T-helper 2 cell treated with Interferon-gamma antibody and Interleukin-4, amounts not matched to agents 100 ng/mL and 5 ng/mL, for 36 hours (primary cell): ENCODE data around the gene KIAA0586. TPM values are rescaled to one million over a fixed set of nuclear protein-coding genes. Genes with fewer than 3 reads are reported as not detected.
"Not testable (repeated sequence)": the region's sequence is repeated elsewhere in the genome, so short reads cannot be mapped to it uniquely, and the experiment has no call there.

Source experiments
- intact Hi-C: fragments of 100-400 bp; cut with micrococcal nuclease; formaldehyde crosslinking; loops from one replicate; pipeline ENCODE4 v1.15.1; 2023
- total RNA-seq: library from RNA; stranded (reverse); gene quantifications from 2 replicates; pipeline ENCODE4 v1.2.3, GENCODE V29; 2022

KIAA0586 gene
- total RNA-seq, 1 donor from 2014 or later, result 24.9 TPM

- intact Hi-C loops, result no loop called here
Observed at GRCh38 chr14:58460772-58461171, 33.3 kb downstream of the KIAA0586 start.

- intact Hi-C loops, result no loop called here
Observed at GRCh38 chr14:58463147-58463546, 35.6 kb downstream of the KIAA0586 start.

GRCh38 chr14:58464652-58465051 is 37.1 kb downstream of the KIAA0586 start:
- intact Hi-C loops, result no loop called here

GRCh38 chr14:58465421-58465820 is 37.9 kb downstream of the KIAA0586 start:
- intact Hi-C loops, result no loop called here

DNA sequence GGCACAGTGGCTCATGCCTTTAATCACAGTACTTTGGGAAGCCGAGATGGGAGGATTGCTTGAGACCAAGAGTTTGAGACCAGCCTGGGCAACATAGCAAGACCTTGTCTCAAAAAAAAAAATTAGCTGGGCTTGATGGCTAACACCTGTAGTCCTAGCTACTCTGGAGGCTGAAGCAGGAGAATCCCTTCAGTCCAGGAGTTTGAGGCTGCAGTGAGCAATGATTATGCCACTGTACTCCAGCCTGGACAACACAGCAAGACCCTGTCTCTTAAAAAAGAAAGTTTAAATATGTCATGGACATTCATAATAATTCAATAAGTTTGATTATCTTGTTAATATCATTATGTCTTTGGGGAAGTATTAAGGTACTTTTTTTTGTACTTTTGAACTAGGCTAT is 38.9 kb downstream of the KIAA0586 start:
- intact Hi-C loops, result no loop called here

- intact Hi-C loops, result no loop called here
Observed at GRCh38 chr14:58467575-58467974, 40.1 kb downstream of the KIAA0586 start.

GRCh38 chr14:58469309-58469708 is 41.8 kb downstream of the KIAA0586 start:
- intact Hi-C loops, result no loop called here

DNA sequence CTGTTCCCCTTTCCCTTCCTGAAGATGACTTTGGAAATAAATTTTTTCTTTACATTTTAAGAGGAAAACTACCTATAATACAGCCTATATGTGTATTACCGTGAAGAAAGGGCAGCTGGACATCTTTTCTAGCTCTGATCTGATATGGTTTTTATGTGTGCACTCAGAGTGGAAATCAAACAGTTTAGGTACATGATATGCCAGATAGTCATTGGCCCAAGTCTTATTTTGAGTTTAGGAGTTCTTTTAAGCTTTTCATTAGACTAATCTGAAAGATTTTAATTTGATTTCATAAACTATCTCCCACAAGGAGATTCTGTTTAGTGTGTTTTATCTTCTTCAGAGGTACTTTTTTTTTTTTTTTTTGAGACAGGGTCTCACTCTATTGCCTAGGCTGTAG is 48.8 kb downstream of the KIAA0586 start:
- intact Hi-C loops, result no loop called here

DNA sequence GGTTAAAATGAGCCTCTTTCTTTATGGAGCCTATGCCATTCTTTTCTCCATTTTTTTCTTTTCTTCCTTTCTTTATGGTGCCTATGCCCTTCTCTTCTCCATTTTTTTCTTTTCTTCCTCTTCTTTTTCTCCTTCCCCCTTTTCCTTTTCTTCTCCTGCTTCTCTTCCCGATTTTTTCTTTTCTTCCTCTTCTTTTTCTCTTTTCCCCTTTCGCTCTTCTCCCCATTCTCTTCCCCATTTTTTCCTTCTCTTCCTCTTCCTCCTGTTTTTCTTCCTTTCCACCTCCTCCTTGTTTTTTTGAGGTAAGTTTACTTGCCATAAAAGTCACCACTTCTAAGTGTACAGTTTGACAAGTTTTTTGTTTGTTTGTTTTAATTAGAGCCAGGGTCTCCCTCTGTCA is 50.1 kb downstream of the KIAA0586 start:
- intact Hi-C loops, result no loop called here

DNA sequence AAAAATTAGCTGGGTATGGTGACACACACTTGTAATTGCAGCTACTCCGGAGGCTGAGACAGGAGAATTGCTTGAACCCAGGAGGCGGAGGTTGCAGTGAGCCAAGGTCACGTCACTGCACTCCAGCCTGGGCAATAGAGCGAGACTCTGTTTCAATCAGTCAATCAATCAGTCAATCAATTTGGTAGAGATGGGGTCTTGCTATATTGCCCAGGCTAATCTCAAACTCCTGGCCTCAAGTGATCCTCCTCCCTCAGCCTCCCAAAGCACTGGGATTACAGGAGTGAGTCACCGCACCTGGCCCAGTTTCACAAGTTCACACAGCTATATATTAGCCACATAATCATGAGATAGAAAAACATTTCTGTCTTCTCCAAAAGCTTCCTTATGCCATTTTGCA is 50.8 kb downstream of the KIAA0586 start:
- intact Hi-C loops, result not testable (repeated sequence)

- intact Hi-C loops, result no loop called here
Observed at GRCh38 chr14:58479975-58480374, 52.5 kb downstream of the KIAA0586 start.

GRCh38 chr14:58484176-58484575 is 56.7 kb downstream of the KIAA0586 start:
- intact Hi-C loops, result no loop called here

GRCh38 chr14:58488550-58488949 is 61.0 kb downstream of the KIAA0586 start:
- intact Hi-C loops, result no loop called here

GRCh38 chr14:58491593-58491992 is 64.1 kb downstream of the KIAA0586 start:
- intact Hi-C loops, result no loop called here

GRCh38 chr14:58492044-58492443 is 64.5 kb downstream of the KIAA0586 start:
- intact Hi-C loops, result no loop called here

GRCh38 chr14:58501214-58501816 is 73.8 kb downstream of the KIAA0586 start:
- intact Hi-C loops, result loop anchor here (2.0 to 5.0 kb wide), 3 partner anchors 71 to 623 kb away; partner anchors contain the start of gene DACT1

DNA sequence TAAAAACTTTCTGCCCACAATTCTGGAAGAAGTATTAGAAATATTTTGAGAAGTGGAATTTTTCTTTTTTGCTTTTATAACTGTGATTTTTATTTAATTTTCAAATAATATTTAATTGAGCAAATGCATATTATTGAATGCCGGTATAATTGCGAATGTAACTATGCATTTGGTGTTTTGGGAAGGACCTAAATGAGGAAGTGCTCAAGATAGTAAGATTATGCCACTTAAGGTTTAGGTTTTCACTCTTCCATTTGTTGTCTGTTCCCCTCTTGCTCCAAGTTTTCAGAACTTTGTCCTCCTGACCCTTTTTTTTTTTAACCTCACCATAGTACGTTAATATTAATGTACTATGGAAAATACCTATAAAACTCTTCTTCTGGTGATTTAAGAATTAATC is 85.8 kb downstream of the KIAA0586 start:
- intact Hi-C loops, result no loop called here

GRCh38 chr14:58517592-58517991 is 90.1 kb downstream of the KIAA0586 start:
- intact Hi-C loops, result no loop called here

GRCh38 chr14:58525691-58526090 is 98.2 kb downstream of the KIAA0586 start:
- intact Hi-C loops, result not testable (repeated sequence)

- intact Hi-C loops, result no loop called here
Observed at GRCh38 chr14:58533446-58533845, 105.9 kb downstream of the KIAA0586 start.

GRCh38 chr14:58535044-58535443 is 107.5 kb downstream of the KIAA0586 start:
- intact Hi-C loops, result no loop called here

DNA sequence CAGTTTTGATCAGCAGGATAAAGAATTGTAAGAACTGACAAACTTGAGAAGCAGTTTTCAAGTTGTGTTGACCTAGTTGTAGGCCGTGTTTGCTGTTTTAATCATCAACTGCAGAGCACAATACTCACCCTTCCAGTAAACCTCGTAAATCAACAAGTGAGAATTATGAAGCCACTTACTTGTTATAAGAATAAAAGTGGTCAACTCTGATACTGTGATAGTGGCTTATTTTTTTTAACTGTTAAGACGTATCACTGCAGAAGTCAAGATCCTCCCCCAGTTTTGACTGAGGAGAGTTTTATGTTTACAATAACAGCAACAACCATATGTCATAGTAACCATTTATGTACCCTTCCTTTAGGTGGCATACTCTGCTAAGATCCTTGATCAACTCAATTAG is 109.5 kb downstream of the KIAA0586 start:
- intact Hi-C loops, result no loop called here

DNA sequence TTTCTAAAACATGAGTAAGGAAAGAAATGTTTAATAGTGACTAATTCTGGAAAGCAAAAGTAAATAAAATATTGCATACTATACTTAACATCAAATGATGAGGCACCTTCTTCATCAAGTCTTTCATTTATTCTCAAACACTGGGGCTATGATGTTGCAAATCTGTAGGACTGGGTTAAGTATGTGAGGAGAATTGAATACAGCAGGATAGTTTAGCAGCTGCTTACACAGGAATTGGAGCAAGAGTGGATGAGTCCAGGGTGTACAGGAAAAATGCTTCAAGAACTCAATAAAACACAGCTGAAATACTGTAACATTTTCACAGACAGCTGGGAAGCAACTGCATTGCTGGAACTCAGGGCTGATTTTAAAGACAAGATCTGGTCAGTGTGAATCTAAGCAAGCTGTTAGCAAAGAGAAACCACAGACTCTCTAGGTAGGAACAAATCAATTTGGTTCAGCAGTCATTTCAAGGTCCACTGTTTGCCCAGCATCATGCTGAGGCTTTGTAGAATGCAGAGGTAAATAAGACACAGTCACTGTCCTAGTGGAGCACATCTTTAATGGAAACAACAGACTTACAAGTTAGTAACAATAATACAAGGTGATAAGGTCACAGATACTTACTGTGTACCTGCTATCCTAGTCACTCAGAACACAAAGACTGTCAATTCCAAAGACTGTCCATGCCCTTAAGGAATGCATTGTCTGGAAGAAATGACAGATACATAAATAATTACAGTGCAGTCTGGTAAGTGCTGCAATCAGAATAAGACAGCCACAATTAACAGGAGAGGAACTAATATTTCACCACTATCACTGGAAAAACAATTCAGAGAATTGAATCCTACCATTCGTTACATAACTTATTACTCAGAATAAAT is 113.5 kb downstream of the KIAA0586 start:
- intact Hi-C loops, result no loop called here
